ENCODE results near the gene DEPDC1B.
"Not testable (repeated sequence)": the region's sequence is repeated elsewhere in the genome, so short reads cannot be mapped to it uniquely, and the experiment has no call there.

The DEPDC1B gene

GRCh38 chr5:60586307-60586901, 113.6 kb downstream of the DEPDC1B start:
- no peak for DNase-seq (ENCODE audit: low read depth in 2 of 3, low spot score in 1 of 3)

GRCh38 chr5:60585618-60586017, 114.3 kb downstream of the DEPDC1B start:
- no peak for DNase-seq (ENCODE audit: low read depth in 2 of 3, low spot score in 1 of 3)

GRCh38 chr5:60584304-60584703, 115.7 kb downstream of the DEPDC1B start:
- DNase-seq (ENCODE audit: low read depth in 2 of 3, low spot score in 1 of 3), result no peak

- no peak for DNase-seq (ENCODE audit: low read depth in 2 of 3, low spot score in 1 of 3)
Observed at GRCh38 chr5:60583616-60584015, 116.3 kb downstream of the DEPDC1B start.

- DNase-seq (ENCODE audit: low read depth in 2 of 3, low spot score in 1 of 3), result no peak
Observed at GRCh38 chr5:60578315-60578714, 121.7 kb downstream of the DEPDC1B start.

GRCh38 chr5:60577116-60577515, 122.8 kb downstream of the DEPDC1B start:
- DNase-seq (ENCODE audit: low read depth in 2 of 3, low spot score in 1 of 3), result no peak

GRCh38 chr5:60576425-60576824, 123.5 kb downstream of the DEPDC1B start:
- no peak for DNase-seq (ENCODE audit: low read depth in 2 of 3, low spot score in 1 of 3)

GRCh38 chr5:60568646-60569045, 131.3 kb downstream of the DEPDC1B start:
- no peak for DNase-seq (ENCODE audit: low read depth in 2 of 3, low spot score in 1 of 3)

GRCh38 chr5:60563696-60564324, 136.2 kb downstream of the DEPDC1B start:
- no peak for DNase-seq (ENCODE audit: low read depth in 2 of 3, low spot score in 1 of 3)

- DNase-seq (ENCODE audit: low read depth in 2 of 3, low spot score in 1 of 3), result not testable (repeated sequence)
Observed at GRCh38 chr5:60553291-60553690, 146.7 kb downstream of the DEPDC1B start.

GRCh38 chr5:60551829-60552228, 148.1 kb downstream of the DEPDC1B start:
- no peak for DNase-seq (ENCODE audit: low read depth in 2 of 3, low spot score in 1 of 3)

GRCh38 chr5:60551250-60551649, 148.7 kb downstream of the DEPDC1B start:
- no peak for DNase-seq (ENCODE audit: low read depth in 2 of 3, low spot score in 1 of 3)

GRCh38 chr5:60550311-60550710, 149.7 kb downstream of the DEPDC1B start:
- DNase-seq (ENCODE audit: low read depth in 2 of 3, low spot score in 1 of 3), result no peak

GRCh38 chr5:60549841-60550240, 150.1 kb downstream of the DEPDC1B start:
- DNase-seq (ENCODE audit: low read depth in 2 of 3, low spot score in 1 of 3), result no peak

All from stimulated activated CD4-positive, alpha-beta T cell treated with anti-CD3 and anti-CD28 coated beads, Interleukin-12 subunit alpha, Interleukin-12 subunit beta, amount 100 ng/mL, for 48 hours (primary cell).